GM13977 (cell line): ENCODE data around the gene SPOPL.

Experiments
- DNase-seq: peaks from one replicate; pipeline ENCODE4 v3.0.0; 2012; ENCODE audit warnings: low spot score
- in situ Hi-C: fragments of 300-500 bp; cut with MboI; formaldehyde crosslinking; loops from one replicate; pipeline ENCODE4 v1.12.0; 2022; ENCODE audit warnings: low sequenced_read_pairs, low pct_unique_long_range_greater_than_20kb, mixed read lengths, inconsistent platforms; ENCODE audit not compliant: unreplicated experiment
- TF ChIP-seq, protein P1 (sequence below): IDR thresholded peaks from 2 replicates; pipeline ENCODE4 v1.5.1; 2012; ENCODE audit warnings: mild to moderate bottlenecking, control low read depth; ENCODE audit not compliant: insufficient read depth; ENCODE audit errors: extremely low read depth, missing control alignments

SPOPL gene

GRCh38 chr2:138602166-138602460 lies 100.5 kb downstream of the SPOPL start:
- no peak for DNase-seq
- TF ChIP-seq, protein P1, sequence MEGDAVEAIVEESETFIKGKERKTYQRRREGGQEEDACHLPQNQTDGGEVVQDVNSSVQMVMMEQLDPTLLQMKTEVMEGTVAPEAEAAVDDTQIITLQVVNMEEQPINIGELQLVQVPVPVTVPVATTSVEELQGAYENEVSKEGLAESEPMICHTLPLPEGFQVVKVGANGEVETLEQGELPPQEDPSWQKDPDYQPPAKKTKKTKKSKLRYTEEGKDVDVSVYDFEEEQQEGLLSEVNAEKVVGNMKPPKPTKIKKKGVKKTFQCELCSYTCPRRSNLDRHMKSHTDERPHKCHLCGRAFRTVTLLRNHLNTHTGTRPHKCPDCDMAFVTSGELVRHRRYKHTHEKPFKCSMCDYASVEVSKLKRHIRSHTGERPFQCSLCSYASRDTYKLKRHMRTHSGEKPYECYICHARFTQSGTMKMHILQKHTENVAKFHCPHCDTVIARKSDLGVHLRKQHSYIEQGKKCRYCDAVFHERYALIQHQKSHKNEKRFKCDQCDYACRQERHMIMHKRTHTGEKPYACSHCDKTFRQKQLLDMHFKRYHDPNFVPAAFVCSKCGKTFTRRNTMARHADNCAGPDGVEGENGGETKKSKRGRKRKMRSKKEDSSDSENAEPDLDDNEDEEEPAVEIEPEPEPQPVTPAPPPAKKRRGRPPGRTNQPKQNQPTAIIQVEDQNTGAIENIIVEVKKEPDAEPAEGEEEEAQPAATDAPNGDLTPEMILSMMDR = no peak
- in situ Hi-C loops = no loop called here

GRCh38 chr2:138607746-138608145 lies 106.2 kb downstream of the SPOPL start:
- TF ChIP-seq, protein P1 = no peak
- in situ Hi-C loops = no loop called here
- no peak for DNase-seq

GRCh38 chr2:138609446-138609845 lies 107.9 kb downstream of the SPOPL start:
- TF ChIP-seq, protein P1 = no peak
- in situ Hi-C loops = no loop called here
- DNase-seq = no peak

DNA sequence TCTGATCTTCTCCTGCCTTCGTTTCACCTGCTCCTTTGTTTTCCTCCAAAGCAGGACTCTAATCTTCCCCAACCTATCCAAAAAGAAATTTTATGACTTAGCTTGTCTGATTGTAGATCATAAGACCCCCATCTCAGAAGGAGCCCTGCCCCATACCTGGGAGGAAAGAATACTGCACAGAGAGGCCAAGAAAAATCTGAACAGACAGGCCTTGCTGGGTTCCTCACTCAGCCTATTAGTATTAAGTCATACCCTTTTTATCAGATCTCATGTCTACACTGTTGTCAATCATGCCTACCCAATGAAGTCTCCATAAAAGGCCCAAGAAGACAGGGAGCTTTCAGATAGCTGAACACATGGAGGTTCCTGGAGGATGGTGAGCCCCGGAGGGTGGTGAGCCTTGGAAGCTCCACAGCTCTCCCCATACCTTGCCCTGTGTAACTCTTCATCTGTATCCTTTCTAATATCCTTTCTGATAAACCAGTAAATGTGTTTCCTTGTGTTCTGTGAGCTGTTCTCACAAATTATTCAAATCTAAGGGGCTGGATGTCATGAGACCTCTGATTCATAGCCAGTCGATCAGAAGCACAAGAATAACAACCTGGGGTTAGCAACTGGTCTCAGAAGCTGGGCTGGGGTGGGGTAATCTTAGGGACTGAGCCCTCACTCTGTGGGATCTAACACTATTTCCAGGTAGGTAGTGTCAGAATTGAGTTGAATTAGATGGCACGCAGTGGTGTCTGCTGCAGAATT lies 108.8 kb downstream of the SPOPL start:
- DNase-seq = no peak
- TF ChIP-seq, protein P1 = no peak
- in situ Hi-C loops = no loop called here

- DNase-seq = peak; percentile 7
Observed at GRCh38 chr2:138615257-138615656, 113.7 kb downstream of the SPOPL start.

GRCh38 chr2:138617026-138617425 lies 115.5 kb downstream of the SPOPL start:
- TF ChIP-seq, protein P1 = no peak
- in situ Hi-C loops = no loop called here
- no peak for DNase-seq

More at GRCh38 chr2:138615257-138615656, 113.7 kb downstream of the SPOPL start:
- TF ChIP-seq, protein P1 = no peak
- in situ Hi-C loops = no loop called here
